ENCODE results near the gene TNC. TPM values are rescaled to one million over a fixed set of nuclear protein-coding genes. Genes with fewer than 3 reads are reported as not detected.

The TNC gene
- polyA plus RNA-seq, 1 of the 3 experiments (the other 2 are of a cell fraction), result 805 TPM

- CTCF ChIA-PET, result no interaction called here
- no peaks in the 10 kb centered on the region for H3K9me2 ChIP-seq
- H4K20me1 ChIP-seq (ENCODE audit: insufficient read depth), result no peaks in the 10 kb centered on the region
- POLR2A ChIA-PET, result no interaction called here
- 20% methylated on average over 1 of the region's 1 CpG for WGBS (ENCODE audit: low lambda C conversion rate)
- no peaks in the 10 kb centered on the region for H3K27me3 ChIP-seq (ENCODE audit: insufficient read depth)
- H3K9ac ChIP-seq, result no peak overlapping the region
- TF ChIP-seq CHD2 (IDR thresholded peaks at IDR 0.05; ENCODE audit: low read length, partially characterized antibody) (no peak), NRF1 (IDR thresholded peaks at IDR 0.05; ENCODE audit: low read depth, low read length) (no peak), MXI1 (IDR thresholded peaks at IDR 0.05; ENCODE audit: low read depth, low read length) (no peak), FOSL2 (IDR thresholded peaks at IDR 0.05; ENCODE audit: borderline replicate concordance, low read depth) (peak; percentile 61; the same call in 1 of the 2 replicates), RXRA (IDR thresholded peaks at IDR 0.05; ENCODE audit: borderline replicate concordance, low read depth) (no peak), RFX5 (IDR thresholded peaks at IDR 0.05; ENCODE audit: low read length) (no peak), GABPA (IDR thresholded peaks at IDR 0.05; ENCODE audit: low read depth) (no peak), ZBTB33 (IDR thresholded peaks at IDR 0.05; ENCODE audit: borderline replicate concordance, low read depth) (no peak), MEF2A (IDR thresholded peaks at IDR 0.05; ENCODE audit: borderline replicate concordance, low read depth) (no peak), SMC3 (IDR thresholded peaks at IDR 0.05; ENCODE audit: low read depth, low read length) (no peak), GATA2 (CRISPR knock-in tag; IDR thresholded peaks at IDR 0.05) (no peak), RCOR1 (IDR thresholded peaks at IDR 0.05; ENCODE audit: low read length) (no peak), REST (IDR thresholded peaks at IDR 0.05; ENCODE audit: low read depth, low read length) (no peak), TCF12 (IDR thresholded peaks at IDR 0.05) (peak; percentile 88), RAD21 (IDR thresholded peaks at IDR 0.05; ENCODE audit: low read length) (no peak), EZH2phosphoT487 (IDR thresholded peaks at IDR 0.05; ENCODE audit: borderline replicate concordance, low read depth) (no peak), JUND (IDR thresholded peaks at IDR 0.05) (peak; percentile 44; the same call in 1 of the 2 replicates), USF1 (IDR thresholded peaks at IDR 0.05; ENCODE audit: borderline replicate concordance, low read depth) (no peak), CTCF (IDR thresholded peaks at IDR 0.05) (no peak), NFIC (IDR thresholded peaks at IDR 0.05; ENCODE audit: borderline replicate concordance) (peak; percentile 80), EP300 (IDR thresholded peaks at IDR 0.05; ENCODE audit: borderline replicate concordance in 1 of 2, low read depth in 1 of 2, low read length in 1 of 2) (peak in 1 of 2 experiments; percentile 63; a peak in 1 of 4 replicates), SIN3A (IDR thresholded peaks at IDR 0.05; ENCODE audit: borderline replicate concordance, low read depth, low read length) (no peak), ELF1 (IDR thresholded peaks at IDR 0.05) (no peak), FOXM1 (IDR thresholded peaks at IDR 0.05; ENCODE audit: low read depth) (no peak), PBX3 (IDR thresholded peaks at IDR 0.05) (peak; percentile 69), TAF1 (IDR thresholded peaks at IDR 0.05; ENCODE audit: borderline replicate concordance, low read depth, low read length) (no peak)
- TF ChIP-seq, protein P1, sequence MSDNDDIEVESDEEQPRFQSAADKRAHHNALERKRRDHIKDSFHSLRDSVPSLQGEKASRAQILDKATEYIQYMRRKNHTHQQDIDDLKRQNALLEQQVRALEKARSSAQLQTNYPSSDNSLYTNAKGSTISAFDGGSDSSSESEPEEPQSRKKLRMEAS (IDR thresholded peaks at IDR 0.05; ENCODE audit: low read depth), result peak; percentile 40; the same call in 1 of the 2 replicates
- no peak overlapping the region for H3K4me3 ChIP-seq (ENCODE audit: low read depth in 2 of 2, low read length in 1 of 2)
- H3K4me1 ChIP-seq (ENCODE audit: control insufficient read depth in 1 of 2, insufficient read depth in 2 of 2, low read depth in 1 of 2, low read length in 1 of 2), result peaks cover 0 to 21% of the 10 kb centered on the region in 2 experiments
- H3K4me2 ChIP-seq, result peak overlapping the region; percentile 39
- peak overlapping the region; percentile 75 to 80; a peak in 3 of 4 replicates for H3K27ac ChIP-seq (ENCODE audit: low read depth in 2 of 2, low read length in 1 of 2)
- no peak overlapping the region for H2AFZ ChIP-seq (ENCODE audit: low read depth)
- peaks cover 63% of the 10 kb centered on the region for H3F3A ChIP-seq (replicated peaks; ENCODE audit: insufficient read depth)
- no peak for DNase-seq
- H3K79me2 ChIP-seq (ENCODE audit: insufficient read depth), result no peaks in the 10 kb centered on the region
- H3K36me3 ChIP-seq (replicated peaks in 1 of 2; ENCODE audit: control insufficient read depth in 1 of 2, insufficient read depth in 2 of 2, low read length in 1 of 2), result peaks cover 77 to 84% of the 10 kb centered on the region in 2 experiments
- no peaks in the 10 kb centered on the region for H3K9me3 ChIP-seq
These were observed 83.2 kb downstream of the TNC start for GRCh38 chr9:115034801-115035200.

Data from SK-N-SH (cell line).